RKO (cell line): ENCODE results near the gene LTC4S.

Experiments
- DNase-seq: peaks from one replicate; pipeline ENCODE4 v3.0.0-alpha.2; 2016; ENCODE audit warnings: low spot score

The LTC4S gene

DNA sequence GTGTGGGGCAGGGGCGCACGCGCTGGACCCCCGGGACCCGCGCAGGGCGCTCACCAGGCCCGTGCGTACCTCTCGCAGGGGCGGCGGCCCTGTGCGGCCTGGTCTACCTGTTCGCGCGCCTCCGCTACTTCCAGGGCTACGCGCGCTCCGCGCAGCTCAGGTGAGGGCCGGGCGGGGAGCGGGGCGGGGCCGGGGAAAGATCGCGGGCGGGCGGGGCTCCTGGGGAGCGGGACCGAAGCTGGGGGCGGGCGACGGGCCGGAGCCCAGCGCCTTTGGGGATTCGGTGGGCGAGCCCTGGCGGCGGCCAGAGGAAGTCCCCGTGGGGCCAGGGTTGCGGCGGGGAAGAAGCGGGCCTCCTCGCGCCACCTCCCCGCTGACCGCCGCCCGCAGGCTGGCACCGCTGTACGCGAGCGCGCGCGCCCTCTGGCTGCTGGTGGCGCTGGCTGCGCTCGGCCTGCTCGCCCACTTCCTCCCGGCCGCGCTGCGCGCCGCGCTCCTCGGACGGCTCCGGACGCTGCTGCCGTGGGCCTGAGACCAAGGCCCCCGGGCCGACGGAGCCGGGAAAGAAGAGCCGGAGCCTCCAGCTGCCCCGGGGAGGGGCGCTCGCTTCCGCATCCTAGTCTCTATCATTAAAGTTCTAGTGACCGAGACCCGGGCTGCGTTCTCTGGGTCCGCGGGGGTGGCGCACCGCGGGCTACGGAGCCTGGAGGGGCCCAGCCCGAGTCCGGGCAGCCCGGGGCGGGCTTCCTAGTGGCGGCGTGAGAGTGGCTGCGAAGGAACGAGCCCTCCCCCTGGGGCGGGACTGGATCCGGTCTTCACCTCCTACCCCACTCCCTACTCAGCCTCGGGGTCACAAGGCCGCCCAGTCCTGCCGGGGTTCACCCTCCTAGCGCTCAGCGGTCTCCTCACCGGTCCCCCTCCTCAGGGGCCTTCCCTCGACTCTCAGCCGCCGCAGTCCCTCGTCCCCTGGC is 2.4 kb downstream of the LTC4S start:
- peak; percentile 85 for DNase-seq

DNA sequence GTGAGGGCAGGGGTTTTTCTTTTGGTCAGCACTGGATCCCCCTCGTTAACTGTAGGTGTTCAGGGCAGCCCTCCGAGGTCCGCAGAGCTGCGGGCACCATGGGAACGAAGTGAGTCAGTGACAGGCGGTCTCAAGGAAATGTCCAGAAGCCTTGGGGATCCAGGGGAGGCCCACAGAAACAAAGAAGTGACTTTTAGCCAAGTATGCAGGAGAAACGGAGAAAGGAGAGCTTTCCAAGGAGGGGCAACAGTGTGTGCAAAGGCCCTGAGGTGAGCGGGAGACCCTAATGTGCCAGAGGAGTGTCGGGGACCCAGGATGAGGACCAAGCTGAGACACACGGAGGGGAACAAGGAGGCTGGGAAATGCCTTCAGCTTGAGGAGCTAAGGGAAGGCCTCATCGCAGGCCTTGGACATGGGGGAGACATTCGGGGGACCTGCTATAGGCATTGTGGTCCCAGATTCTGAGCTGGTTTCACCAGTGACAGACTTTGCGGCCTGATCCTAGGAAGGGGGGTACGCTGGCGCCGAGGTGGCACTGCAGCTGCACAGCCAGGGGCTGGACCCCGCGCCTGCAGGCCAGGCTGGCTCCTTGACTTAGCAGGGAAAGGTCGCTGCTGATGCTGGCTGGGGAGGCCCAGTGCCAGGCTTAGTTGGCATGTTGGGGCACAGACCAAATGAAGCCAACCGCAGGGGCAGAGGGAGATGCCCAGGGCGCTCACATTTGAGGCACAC is 3.3 kb downstream of the LTC4S start:
- peak; percentile 53 for DNase-seq

DNA sequence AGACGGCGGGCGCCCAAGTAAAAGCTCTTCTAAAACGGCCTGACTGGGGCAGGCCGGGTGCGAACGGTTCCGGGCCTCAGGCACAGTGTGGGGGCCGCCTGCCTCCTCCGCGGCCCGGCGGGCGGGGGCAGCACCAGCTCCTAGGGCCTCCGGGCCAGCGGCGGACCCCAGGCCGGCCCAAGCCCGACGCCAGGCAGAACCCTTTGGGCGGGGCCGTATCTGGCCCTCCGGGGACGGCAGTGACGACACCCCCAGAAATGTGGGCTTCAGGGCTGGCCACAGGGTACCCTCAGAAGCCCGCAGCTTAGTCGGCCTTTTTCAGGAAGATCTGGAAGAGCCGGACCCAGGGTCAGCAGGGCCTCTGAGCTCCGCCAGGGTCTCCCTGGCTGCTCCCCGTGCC is 4.0 kb downstream of the LTC4S start:
- no peak for DNase-seq

DNA sequence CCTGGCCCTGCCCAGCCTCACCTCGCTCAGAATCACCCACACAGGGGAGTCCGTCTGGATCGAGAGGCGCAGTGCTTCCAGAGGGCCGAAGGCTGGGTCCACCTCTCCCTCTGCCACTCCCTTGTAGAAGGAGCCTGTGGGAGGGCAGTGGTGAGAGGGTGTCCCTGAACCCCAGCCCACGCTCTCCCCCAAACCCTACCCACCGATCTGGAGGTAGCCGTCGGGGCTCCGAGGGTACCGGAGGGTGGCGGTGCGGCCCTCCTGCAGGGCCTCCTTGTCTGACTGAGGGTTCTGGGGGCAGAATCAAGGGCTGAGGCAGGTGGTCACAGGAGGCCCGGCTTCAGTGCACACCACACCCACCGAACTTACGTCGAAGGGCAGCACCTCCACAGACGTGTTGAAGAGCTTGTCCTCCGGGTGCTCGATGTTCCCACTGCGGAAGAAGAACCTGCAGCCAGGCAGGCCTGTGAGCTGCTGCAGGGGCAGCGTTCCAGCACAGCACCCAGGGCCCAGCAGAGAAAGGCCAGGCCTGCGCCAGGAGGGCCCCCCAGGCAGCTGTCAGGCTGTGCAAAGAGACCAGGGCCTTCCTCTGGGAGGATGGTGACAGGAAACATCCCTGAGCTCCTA is 4.5 kb downstream of the LTC4S start:
- DNase-seq: no peak

DNA sequence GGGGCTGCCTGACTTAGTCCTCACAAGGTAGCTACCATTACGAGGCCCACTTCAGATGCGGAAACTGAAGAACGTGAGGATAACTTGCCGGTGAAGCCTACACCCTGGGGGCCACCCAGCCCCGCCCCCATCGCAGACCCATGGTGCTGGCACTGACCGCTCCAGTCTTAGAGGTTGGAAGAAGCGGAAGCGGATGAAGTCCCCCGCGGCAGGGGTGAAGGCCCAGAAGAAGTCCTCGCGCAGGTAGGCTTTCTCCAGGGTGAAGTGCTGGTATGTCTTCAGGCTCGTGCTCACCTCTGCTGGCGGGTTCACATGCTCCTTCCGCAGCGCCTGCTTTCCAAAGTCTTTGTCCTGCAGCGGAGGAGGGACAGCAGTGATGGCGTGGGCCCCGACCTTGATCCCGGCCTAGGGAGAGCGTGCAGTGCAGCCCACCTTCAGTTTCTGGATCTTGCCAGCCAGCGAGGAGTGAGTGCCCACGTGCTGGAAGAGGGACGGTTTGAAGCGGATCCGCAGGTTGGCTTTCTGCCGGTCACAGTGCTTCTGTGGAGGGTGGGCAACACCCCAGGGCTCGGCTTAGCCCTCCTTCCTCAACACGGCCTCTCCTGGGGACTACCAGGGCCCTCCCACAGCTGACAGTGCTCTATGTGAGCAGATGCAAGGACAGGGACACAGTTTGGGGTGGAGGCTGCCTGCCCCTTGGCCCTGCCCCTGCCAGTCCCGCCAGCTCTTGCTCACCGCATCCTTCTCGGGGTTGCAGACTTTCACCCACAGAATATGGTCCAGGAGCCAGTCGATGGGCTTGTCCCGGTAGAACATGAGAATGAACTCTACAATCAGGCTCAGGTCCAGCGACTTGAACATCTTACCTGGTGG is 5.2 kb downstream of the LTC4S start:
- DNase-seq: no peak

DNA sequence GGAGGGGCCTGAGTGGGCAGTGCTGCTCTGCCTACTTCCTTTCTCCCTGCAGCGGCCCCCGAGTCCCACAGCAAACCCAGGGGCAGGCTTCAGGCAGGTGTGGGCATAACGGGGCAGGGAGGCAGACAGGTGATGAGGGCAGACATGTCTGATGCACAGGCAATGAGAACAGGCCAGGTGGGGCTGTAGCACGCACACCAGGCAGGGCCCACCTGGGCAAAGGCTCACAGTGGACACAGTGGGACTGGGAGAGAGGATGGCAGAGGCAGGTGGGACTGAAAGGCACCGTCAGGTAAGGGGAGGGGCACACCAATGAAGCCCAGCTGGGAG is 5.8 kb downstream of the LTC4S start:
- DNase-seq: no peak

DNA sequence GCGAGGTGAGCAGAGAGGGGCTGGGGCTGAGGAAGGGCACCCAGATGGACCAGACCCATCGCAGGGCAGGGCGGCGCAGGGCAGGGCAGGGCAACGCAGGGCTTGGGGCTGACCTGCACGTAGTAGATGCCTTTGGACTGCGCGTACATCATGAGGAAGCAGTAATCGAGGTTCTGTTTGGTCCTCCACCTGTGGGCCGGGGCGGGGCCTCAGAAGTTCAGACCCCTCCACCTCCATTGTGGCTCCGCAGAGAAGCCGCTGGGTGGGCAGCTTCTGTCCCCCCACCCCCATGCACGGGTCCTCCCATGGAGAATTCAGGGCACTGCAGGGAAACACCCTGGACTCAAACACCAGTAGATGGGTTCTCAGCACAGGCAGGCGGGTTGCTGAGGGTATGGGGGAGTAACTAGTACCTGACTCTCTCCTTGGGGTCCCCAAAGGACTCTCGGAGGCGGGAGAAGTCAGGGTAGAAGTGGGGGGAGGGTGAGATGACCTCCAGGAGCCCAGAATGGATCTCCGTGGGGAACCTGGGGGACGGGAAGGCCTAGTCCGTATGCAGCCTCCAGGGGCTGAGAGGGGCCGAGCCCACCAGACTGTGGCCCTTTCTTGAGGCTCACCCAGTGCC is 6.4 kb downstream of the LTC4S start:
- no peak for DNase-seq

DNA sequence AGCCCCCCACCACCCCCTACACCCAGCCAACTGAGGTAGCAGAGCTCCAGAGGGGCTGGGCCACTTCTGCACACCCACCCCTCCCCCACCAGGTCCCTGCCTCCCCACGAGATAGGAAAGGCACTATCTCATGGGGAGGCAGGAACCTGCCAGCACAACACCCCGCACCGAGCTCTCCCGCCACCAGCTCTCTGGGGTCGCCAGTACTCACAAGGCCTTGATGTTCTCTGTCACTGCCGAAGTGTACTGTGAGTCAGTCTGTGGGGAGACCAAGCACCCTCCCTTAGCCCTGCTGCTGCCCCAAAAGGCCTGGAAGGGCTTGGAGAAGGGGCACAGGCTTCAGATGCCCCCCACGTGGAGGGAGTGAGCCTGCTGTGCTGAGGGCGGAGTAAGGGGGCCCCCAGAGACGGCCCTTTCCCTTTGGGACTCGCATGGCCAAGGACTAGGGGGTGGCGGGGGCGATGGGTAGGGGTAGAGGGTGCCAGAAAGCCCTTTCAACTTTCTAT is 7.0 kb downstream of the LTC4S start:
- DNase-seq: peak; percentile 35

DNA sequence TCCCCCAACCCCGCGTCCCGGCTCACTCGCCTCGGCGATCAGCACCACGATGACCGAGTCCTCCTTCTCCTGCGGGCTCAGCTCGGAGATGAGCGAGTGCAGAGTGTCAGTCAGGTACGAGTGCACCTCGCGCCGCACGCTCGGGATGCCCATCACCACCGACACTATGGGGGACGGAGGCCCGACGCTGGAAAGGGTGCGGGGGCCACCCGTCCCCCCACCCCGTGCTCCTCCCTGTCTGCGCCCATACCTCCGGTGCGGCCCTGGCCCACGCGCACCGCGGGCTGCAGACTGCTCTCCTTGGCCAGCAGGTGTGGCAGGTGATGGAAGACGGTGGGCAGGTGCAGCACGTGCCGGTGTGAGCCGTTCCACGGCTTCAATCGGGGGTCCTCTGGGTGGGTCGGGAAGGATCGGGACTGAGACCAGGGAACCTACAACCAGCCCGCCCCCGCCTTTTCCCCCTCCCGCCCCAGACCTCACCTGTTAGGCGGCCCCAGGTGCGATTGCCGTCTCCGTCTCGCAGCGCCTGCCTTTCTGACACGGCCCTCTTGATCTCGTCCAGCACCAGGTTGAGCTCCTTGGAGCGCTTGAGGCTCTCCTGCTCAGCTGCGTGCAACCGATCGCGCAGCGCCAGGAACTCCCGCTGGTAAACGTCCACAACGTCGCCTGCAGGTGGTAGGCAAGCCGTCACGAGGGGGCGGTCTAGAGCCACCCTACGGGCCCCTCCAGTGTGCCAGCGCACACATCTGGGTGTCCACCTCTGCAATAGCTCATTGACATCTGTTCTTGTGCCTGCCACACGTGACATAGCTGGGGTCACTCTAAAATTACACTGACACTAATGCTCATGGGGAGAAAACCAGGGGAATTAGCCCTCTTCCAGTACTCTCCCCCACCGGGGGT is 7.8 kb downstream of the LTC4S start:
- no peak for DNase-seq

DNA sequence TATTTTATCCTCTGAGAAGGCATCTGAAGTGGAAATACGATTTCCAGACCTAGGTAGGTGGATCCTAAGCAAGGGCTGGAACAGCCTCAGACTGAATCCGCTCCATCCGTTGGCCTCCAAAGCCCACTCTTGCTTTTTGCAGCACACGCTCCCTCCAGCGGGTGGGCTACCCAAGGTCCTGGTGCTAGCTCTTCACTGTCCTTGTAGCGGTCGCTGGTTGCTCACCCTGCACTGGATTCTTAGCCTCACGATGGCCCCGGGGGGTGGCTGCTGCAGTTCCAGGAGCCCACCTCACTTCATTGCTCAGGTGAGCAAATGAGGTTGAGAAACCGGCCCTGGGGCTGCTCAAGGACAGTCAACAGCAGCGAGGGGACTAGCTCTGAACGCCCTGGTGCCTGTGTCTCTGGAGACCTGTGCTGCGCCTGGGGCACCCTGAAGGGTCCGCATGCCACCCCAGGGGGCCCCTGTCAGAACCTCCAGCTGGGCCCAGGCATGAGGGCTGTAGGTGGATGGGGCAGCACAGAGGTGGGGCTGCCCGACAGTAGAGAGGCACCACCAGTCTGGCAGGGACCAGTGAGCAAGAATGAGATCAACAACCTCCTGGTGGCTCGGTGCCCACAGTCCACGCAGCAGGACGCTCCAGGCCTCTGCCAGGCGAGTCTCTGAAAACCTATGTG is 8.6 kb downstream of the LTC4S start:
- peak; percentile 42 for DNase-seq

DNA sequence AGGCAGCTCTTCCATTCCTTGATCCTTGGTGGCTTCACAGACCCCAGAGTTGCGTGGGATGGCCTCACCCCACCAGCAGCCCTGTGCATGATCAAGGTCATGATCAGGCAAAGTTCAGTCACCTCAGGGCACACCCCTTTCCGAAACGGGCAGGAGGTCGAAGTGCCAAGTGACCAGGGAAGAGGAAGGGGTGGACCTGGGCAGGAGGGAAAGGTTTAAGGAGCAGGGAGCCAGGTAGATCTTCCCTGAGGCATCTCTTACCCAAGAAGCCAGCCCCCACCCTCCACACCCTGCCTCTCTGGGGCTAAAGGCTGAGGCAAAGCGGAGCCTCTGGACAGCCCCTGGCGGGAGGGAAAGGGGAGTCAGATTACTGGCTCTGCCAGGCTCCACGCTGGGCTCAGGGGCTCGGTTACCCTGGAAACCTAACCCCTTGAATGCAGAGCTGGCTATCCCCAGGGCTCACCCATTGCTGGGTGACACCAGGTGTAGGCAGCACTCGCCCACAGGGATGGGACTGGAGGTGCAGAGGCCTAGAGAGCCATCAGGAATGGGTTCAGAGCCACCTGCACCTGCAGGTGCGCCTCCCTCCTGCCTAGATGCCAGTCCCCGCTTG is 9.3 kb downstream of the LTC4S start:
- DNase-seq: no peak

DNA sequence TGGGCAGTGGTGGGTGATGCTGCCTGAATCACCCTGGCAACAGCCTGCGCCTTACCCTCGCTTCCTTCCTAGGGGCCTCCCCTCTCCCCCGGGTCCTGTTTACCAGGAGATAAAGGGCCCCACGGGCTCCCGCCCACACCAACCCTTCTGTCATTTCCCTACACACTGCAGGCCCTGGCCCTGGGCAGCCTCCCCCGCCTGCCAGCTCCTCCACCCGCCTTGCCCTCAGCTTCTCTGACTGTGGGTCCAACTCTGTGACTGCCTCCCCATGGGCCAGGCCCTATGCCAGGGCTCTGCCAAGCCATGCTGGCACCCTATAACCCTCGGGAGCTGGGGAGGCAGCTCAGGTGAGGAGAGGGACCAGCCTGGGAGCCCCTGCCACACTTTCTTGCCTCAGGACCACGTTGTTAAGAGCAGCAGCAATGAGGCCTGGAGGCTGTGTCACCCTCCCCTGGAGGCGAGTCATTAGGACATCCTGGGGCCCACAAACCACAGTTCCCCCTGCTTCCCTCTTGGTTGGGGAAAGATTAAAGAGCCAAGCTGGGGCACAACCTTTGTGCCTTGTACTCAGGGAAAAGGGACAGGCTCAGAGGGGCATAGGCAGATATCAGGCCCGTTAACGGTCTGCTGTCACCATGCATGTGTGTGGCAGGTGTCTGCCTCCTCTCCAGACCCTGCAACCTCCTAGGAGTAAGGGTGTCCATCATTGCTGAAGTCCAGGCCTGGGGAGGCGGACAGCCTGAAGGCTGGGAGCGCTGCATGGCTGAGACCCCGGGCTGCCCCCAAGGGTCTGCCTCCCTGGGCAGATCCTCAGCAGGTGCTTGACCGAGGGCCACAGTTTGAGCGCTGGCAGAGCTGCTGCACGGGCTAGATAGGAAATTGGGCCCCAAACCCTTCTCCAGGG is 10.1 kb downstream of the LTC4S start:
- DNase-seq: peak; percentile 74

DNA sequence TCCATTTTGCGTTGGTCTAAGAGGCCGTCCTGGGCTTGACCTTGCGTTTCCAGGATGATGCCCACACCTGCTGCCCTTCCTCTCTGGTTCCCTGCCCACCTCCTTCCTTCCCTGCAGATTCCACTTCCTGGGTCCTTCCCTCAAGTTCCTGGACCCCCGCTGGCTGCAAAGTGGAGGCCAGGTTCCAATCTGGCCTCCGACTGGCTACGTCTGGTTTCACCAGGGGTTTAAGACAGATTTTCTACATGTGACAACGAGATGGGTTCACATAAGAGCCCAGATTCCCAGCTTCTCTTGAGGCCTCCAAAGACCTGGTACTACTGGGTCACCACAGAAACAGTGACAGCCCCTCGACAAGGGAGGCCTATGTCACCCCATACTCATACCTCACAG is 10.8 kb downstream of the LTC4S start:
- DNase-seq: no peak

DNA sequence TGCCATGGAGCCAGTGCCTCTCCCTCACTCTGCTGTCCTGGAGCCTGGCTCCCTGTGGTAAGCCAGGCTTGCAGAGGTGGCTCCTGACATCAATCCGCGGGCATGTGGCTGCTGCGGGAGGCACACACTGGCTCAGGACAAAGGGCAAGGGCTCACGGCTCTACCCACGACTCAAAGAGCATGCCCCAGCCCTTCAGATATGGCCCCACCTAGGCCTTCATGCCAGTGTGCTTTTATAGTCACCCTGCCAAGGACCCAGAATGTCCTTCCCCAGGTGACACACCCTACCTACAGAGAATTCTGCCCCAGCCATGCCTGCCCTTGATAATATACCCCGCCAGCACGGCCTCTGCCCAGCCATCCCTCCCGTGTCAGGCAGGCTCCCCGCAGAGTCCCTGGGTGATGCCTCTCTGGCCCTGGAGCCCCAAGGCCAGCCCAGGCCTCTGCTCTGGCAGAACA is 11.3 kb downstream of the LTC4S start:
- no peak for DNase-seq

DNA sequence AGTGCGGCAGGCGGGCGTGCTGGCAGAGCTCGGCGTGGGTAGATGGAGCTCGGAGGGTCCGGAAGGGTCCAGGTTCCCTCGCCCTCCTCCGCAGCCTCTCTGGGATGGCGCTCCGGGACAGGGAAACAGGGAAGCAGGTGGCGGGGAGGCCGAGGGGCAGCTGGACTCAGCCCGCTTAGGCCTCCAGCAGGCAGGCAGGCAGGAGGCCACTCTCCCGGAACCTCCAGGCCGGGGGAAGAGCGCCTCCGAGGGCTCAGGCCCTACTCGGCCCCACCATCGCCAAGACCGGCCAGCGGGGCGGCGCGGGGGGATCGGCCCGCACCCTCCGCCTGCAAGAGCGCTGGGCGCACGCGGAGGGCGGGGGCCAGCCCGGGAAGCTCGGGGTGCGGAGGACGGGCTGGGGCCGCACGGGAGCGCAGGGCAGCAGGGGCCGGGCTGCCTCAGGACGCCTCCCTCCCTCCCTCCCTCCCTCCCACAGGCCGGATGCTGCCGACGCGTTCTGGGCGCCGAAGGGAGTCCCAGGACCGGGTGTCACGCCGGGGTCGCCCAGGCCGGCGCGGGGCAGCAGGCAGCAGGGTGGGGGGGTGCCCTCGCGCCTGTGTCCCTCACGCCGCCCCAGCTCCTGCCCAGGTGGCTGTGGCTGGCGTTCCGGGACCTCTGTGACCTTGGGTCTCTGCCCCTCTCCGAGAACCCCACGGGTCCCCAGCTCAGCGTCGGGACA is 11.9 kb downstream of the LTC4S start:
- peak; percentile 43 for DNase-seq

DNA sequence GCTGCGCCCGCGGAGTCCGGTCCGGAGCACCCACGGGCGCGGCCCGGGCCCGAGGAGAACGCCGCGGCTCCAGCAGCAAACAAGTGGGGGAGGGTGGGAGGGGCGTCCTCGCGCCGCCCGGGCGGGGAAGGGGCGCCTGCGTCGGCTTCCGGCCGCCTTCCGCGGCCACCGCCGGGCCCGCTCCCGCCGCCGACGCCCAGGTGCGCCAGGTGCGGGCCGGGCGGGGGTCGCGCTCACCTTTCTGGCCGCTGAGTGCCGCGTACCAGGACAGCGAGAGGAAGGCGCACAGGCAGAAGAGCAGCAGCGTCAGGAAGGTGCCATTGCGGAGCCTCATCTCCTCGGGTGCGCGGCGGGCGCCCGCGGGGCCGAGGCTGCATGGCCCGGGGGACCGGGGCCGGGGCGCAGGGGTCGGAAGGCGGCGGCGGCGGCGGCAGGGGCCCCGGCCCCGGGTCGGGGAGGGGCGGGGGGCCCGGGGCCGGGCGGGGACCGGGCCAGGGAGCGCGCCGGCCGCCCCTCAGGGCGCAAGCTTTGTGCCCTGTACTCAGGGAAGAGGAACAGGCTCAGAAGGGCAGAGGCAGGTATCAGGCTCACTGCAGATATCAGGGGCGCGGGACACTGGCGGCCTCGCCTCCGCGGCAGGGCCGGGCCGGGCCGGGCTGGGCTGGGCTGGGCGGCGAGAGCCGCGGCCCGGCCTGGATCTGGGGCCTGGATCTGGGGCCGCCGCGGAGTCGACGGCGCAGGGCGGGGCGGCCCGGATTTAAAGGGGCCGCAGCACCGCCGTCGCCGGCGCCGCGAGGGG is 12.7 kb downstream of the LTC4S start, which contains the start of gene MGAT4B:
Gene MGAT4B, minus strand, starts transcription at position 617 of the 799 bp plus-strand sequence. Its CDS starts 283 bp downstream, at position 334.
- peak; percentile 73 for DNase-seq
